ENCODE results near the gene PPOX.
A peak's percentile ranks its signal among the peaks of the same experiment; 100 is the strongest.

The PPOX gene

DNA sequence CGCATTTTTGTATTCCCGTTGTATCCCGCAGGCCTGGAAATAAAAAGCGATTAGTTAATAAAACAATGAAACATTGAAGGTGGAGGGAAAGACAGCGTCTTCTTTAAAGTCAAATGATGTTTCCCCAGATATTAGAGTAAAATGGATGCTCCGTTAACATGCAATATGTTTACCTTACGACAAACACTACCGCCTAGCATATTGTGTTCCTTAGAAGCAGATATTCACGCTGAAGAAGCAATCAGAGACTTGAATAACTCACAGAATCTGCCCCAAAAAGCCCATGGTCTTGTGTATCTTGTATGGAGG, 11.7 kb downstream of the PPOX start:
- no peaks in the 10 kb centered on the region for H3K27me3 ChIP-seq (ENCODE audit: control insufficient read depth, low read length)
- peaks cover 26% of the 10 kb centered on the region for H3K36me3 ChIP-seq (ENCODE audit: control insufficient read depth, low read length)
- peak overlapping the region; percentile 99 for H3K4me3 ChIP-seq (ENCODE audit: low read length)
- TF ChIP-seq, protein P1, sequence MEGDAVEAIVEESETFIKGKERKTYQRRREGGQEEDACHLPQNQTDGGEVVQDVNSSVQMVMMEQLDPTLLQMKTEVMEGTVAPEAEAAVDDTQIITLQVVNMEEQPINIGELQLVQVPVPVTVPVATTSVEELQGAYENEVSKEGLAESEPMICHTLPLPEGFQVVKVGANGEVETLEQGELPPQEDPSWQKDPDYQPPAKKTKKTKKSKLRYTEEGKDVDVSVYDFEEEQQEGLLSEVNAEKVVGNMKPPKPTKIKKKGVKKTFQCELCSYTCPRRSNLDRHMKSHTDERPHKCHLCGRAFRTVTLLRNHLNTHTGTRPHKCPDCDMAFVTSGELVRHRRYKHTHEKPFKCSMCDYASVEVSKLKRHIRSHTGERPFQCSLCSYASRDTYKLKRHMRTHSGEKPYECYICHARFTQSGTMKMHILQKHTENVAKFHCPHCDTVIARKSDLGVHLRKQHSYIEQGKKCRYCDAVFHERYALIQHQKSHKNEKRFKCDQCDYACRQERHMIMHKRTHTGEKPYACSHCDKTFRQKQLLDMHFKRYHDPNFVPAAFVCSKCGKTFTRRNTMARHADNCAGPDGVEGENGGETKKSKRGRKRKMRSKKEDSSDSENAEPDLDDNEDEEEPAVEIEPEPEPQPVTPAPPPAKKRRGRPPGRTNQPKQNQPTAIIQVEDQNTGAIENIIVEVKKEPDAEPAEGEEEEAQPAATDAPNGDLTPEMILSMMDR (IDR thresholded peaks at IDR 0.05; ENCODE audit: low read depth, low read length, poor library complexity, severe bottlenecking): no peak
- TF ChIP-seq EZH2phosphoT487 (IDR thresholded peaks at IDR 0.05; ENCODE audit: borderline replicate concordance, low read length): no peak
- no peaks in the 10 kb centered on the region for H3K9me3 ChIP-seq (ENCODE audit: control insufficient read depth, insufficient read depth, low read length)
- H3K27ac ChIP-seq (ENCODE audit: low read depth, low read length): 0 out of 2 replicates have a peak overlapping the region, but pooled peaks have one; percentile 31
- no peaks in the 10 kb centered on the region for H3K9me2 ChIP-seq (replicated peaks; ENCODE audit: control insufficient read depth, low read length)
- peak overlapping the region; percentile 94 for H3K4me2 ChIP-seq (ENCODE audit: low read length)
- peaks cover 30% of the 10 kb centered on the region for H3K4me1 ChIP-seq (ENCODE audit: control insufficient read depth, low read length)
- 0 out of 2 replicates have a peak, but pooled peaks cover 2% of the 10 kb centered on the region for H3F3A ChIP-seq (ENCODE audit: control insufficient read depth, insufficient read depth)
- no peaks in the 10 kb centered on the region for H4K20me1 ChIP-seq (ENCODE audit: control insufficient read depth, insufficient read depth, low read depth, low read length)
- peaks cover 16% of the 10 kb centered on the region for H3K79me2 ChIP-seq (ENCODE audit: control insufficient read depth, low read length)

DNA sequence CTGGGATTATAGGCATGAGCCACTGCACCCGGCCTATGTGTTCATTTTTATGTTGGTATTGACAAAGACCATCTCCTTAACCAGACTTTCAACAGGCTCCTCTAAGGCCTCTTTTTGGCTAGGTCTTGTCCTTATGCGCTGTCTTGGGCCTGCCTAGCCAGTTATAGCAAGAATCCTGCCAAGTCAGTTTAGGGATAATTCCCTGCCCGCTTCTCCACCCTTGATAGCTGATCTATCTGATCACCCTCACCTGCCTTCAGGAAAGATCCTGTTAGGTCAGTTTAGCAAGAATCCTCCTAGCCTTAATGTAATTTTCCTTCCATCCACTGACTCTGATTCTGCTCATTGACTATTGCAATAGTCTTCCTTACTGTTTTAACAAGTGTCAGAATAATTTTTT, 13.5 kb downstream of the PPOX start:
- no peaks in the 10 kb centered on the region for H3K9me3 ChIP-seq (ENCODE audit: control insufficient read depth, insufficient read depth, low read length)
- no peak for TF ChIP-seq EZH2phosphoT487 (IDR thresholded peaks at IDR 0.05; ENCODE audit: borderline replicate concordance, low read length)
- TF ChIP-seq, protein P1 (IDR thresholded peaks at IDR 0.05; ENCODE audit: low read depth, low read length, poor library complexity, severe bottlenecking): no peak
- no peak overlapping the region for H3K27ac ChIP-seq (ENCODE audit: low read depth, low read length)
- peaks cover 12% of the 10 kb centered on the region for H3K36me3 ChIP-seq (ENCODE audit: control insufficient read depth, low read length)
- H3K4me1 ChIP-seq (ENCODE audit: control insufficient read depth, low read length): peaks cover 44% of the 10 kb centered on the region
- no peaks in the 10 kb centered on the region for H3K27me3 ChIP-seq (ENCODE audit: control insufficient read depth, low read length)
- peaks cover 16% of the 10 kb centered on the region for H3K79me2 ChIP-seq (ENCODE audit: control insufficient read depth, low read length)
- H3F3A ChIP-seq (ENCODE audit: control insufficient read depth, insufficient read depth): peaks cover 2% of the 10 kb centered on the region; the same call in 1 of the 2 replicates
- H3K9me2 ChIP-seq (replicated peaks; ENCODE audit: control insufficient read depth, low read length): no peaks in the 10 kb centered on the region
- H4K20me1 ChIP-seq (ENCODE audit: control insufficient read depth, insufficient read depth, low read depth, low read length): no peaks in the 10 kb centered on the region
- H3K4me2 ChIP-seq (ENCODE audit: low read length): no peak overlapping the region
- H3K4me3 ChIP-seq (ENCODE audit: low read length): no peak overlapping the region

DNA sequence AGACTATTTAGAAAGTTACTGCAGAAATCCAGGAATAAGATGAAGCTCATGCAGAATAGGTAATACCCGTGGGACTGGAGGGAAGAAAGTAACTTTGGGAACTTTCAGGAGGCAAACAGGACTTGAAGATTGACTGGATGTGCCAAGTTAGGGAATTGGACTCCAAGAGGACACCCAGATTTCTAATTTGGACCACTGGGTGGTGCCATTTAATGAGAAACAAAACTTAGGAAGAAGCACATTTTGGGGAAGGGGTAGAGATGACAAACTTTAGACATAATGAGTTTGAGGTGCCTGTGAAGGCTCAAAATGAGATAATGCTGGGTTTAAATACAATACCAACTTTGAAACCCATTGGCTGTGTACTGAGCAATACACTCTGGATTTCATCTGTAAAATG, 14.4 kb downstream of the PPOX start:
- Histone ChIP-seq H3F3A (ENCODE audit: control insufficient read depth, insufficient read depth) (peaks cover 4% of the 10 kb centered on the region; the same call in 1 of the 2 replicates), H3K79me2 (ENCODE audit: control insufficient read depth, low read length) (peaks cover 16% of the 10 kb centered on the region), H3K4me1 (ENCODE audit: control insufficient read depth, low read length) (peaks cover 51% of the 10 kb centered on the region), H3K4me3 (ENCODE audit: low read length) (no peak overlapping the region), H3K9me3 (ENCODE audit: control insufficient read depth, insufficient read depth, low read length) (no peaks in the 10 kb centered on the region), H3K9me2 (replicated peaks; ENCODE audit: control insufficient read depth, low read length) (no peaks in the 10 kb centered on the region), H3K27me3 (ENCODE audit: control insufficient read depth, low read length) (no peaks in the 10 kb centered on the region), H4K20me1 (ENCODE audit: control insufficient read depth, insufficient read depth, low read depth, low read length) (no peaks in the 10 kb centered on the region), H3K27ac (ENCODE audit: low read depth, low read length) (no peak overlapping the region), H3K4me2 (ENCODE audit: low read length) (no peak overlapping the region), H3K36me3 (ENCODE audit: control insufficient read depth, low read length) (peaks cover 3% of the 10 kb centered on the region)
- TF ChIP-seq, protein P1 (IDR thresholded peaks at IDR 0.05; ENCODE audit: low read depth, low read length, poor library complexity, severe bottlenecking): peak; percentile 49
- TF ChIP-seq EZH2phosphoT487 (IDR thresholded peaks at IDR 0.05; ENCODE audit: borderline replicate concordance, low read length): no peak

All from DOHH2 (cell line).